ENCODE measurements around the gene TRAPPC2L.
"Not testable (repeated sequence)": the region's sequence is repeated elsewhere in the genome, so short reads cannot be mapped to it uniquely, and the experiment has no call there.

The TRAPPC2L gene

DNA sequence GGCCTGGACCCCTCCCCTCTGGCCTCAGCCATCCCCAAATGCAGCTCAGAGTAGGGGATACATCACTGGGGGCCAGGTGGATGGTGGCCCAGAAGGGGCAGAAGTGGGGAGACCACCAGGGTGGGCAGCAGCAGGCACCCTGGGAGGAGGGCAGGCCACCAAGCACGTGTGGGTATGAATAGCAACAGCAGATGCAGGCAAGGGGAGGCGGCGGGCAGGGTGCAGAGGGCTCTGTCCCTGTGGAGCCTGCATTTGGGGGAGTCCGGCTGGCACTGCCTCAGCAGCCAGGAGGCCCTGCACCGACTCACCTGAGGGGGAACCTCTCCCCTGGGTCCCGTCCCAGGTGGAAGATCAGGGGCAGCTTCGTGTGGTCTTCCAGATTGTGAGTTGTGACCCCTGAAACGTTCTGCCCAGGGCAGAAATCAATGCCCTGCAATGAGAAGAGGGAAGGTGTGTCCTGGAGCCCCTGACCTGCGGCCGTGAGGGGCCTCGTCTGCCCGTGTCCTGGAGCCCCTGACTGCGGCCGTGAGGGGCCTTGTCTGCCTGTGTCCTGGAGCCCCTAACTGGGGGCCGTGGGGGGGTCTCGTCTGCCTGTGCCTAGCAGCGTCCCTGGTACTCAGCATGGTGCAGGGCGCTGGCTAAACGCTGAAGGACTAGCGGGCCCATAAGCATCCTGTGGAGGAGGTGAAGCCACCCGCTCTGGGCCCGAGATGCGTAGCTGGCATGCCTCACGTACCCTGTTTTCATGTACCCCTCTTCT lies 34.5 kb upstream of the TRAPPC2L start:
- Histone ChIP-seq H3K36me3 (ENCODE audit: control insufficient read depth, insufficient read depth, low read length) (peaks cover 3% of the 10 kb centered on the region), H3K4me3 (replicated peaks; ENCODE audit: low read depth, low read length) (no peak overlapping the region), H3K27me3 (replicated peaks; ENCODE audit: control insufficient read depth, insufficient read depth, low read length) (no peaks in the 10 kb centered on the region)
- TF ChIP-seq, protein P1, sequence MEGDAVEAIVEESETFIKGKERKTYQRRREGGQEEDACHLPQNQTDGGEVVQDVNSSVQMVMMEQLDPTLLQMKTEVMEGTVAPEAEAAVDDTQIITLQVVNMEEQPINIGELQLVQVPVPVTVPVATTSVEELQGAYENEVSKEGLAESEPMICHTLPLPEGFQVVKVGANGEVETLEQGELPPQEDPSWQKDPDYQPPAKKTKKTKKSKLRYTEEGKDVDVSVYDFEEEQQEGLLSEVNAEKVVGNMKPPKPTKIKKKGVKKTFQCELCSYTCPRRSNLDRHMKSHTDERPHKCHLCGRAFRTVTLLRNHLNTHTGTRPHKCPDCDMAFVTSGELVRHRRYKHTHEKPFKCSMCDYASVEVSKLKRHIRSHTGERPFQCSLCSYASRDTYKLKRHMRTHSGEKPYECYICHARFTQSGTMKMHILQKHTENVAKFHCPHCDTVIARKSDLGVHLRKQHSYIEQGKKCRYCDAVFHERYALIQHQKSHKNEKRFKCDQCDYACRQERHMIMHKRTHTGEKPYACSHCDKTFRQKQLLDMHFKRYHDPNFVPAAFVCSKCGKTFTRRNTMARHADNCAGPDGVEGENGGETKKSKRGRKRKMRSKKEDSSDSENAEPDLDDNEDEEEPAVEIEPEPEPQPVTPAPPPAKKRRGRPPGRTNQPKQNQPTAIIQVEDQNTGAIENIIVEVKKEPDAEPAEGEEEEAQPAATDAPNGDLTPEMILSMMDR (IDR thresholded peaks at IDR 0.05; ENCODE audit: insufficient read depth, low read length, poor library complexity, severe bottlenecking), result no peak
- no peak for DNase-seq (ENCODE audit: extremely low read depth, insufficient read length)

DNA sequence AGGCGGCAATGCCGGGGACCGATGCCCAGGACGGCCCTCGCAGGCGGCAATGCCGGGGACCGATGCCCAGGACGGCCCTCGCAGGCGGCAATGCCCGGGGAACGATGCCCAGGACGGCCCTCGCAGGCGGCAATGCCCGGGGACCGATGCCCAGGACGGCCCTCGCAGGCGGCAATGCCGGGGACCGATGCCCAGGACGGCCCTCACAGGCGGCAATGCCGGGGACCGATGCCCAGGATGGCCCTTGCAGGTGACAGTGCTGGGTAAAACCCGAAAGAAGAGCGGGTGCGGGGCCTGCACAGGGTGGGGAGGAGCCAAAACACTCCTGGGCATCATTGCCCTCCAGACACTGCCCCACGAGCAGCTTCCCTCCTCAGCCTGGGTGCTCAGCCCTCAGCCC lies 33.3 kb upstream of the TRAPPC2L start:
- H3K27me3 ChIP-seq (replicated peaks; ENCODE audit: control insufficient read depth, insufficient read depth, low read length); DNase-seq (ENCODE audit: extremely low read depth, insufficient read length); H3K4me3 ChIP-seq (replicated peaks; ENCODE audit: low read depth, low read length); H3K36me3 ChIP-seq (ENCODE audit: control insufficient read depth, insufficient read depth, low read length): not testable (repeated sequence)

DNA sequence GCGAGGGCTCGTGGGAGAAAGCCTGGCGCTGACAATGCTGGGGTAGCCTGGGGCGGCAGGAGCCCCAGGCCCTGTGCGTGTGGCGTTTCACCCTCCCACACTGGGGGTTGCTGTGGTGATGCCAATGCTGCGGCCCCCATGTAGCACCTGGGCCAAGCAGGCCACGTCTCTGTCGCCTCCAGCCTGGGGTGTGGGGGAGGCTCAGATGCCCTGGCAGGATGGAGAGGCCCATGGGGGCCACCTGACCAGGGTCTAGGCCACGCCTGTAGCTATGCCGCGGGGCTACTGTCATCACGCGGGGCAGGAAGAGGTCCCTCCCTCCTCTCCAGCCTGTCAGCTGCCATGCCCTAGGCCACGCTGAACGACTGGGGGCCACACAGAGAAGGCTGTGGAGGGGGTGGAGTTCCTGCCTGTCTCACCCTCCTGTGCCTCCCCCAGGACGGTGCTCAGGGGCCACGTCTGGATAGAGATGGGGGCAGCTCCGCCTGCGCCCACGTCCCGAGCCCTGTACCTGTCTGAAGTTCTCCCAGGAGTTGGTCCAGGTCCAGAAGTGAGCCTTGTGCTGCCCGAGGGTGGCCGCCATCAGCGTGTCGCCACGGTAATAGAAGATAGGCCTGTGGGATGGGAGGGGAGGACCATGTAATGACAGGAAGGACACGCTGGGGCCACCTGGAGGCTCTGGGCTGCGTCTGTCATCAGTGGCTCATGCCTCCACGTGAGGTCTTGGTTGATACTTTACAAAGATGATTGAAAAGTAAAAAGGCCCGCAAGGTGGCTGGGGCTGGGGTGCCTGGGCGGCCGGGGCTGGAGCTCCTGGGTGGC lies 32.5 kb upstream of the TRAPPC2L start:
- DNase-seq (ENCODE audit: extremely low read depth, insufficient read length), result no peak
- Histone ChIP-seq H3K36me3 (ENCODE audit: control insufficient read depth, insufficient read depth, low read length) (peaks cover 3% of the 10 kb centered on the region), H3K27me3 (replicated peaks; ENCODE audit: control insufficient read depth, insufficient read depth, low read length) (no peaks in the 10 kb centered on the region), H3K4me3 (replicated peaks; ENCODE audit: low read depth, low read length) (no peak overlapping the region)
- TF ChIP-seq, protein P1 (IDR thresholded peaks at IDR 0.05; ENCODE audit: insufficient read depth, low read length, poor library complexity, severe bottlenecking), result no peak

DNA sequence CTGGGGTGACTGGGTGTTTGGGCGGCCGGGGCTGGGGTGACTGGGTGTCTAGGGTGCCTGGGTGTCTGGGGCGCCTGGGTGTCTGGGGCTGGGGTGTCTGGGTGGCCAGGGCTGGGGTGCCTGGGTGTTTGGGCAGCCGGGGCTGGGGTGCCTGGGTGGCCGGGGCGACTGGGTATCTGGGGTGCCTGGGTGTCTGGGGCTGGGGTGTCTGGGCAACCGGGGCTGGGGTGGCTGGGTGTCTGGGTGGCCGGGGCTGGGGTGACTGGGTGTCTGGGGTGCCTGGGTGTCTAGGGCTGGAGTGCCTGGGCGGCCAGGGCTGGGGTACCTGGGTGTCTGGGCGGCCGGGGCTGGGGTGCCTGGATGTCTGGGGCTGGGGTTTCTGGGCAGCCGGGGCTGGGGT lies 31.8 kb upstream of the TRAPPC2L start:
- no peak for DNase-seq (ENCODE audit: extremely low read depth, insufficient read length)
- peaks cover 3% of the 10 kb centered on the region for H3K36me3 ChIP-seq (ENCODE audit: control insufficient read depth, insufficient read depth, low read length)
- no peaks in the 10 kb centered on the region for H3K27me3 ChIP-seq (replicated peaks; ENCODE audit: control insufficient read depth, insufficient read depth, low read length)
- H3K4me3 ChIP-seq (replicated peaks; ENCODE audit: low read depth, low read length), result no peak overlapping the region
- TF ChIP-seq, protein P1 (IDR thresholded peaks at IDR 0.05; ENCODE audit: insufficient read depth, low read length, poor library complexity, severe bottlenecking), result no peak

DNA sequence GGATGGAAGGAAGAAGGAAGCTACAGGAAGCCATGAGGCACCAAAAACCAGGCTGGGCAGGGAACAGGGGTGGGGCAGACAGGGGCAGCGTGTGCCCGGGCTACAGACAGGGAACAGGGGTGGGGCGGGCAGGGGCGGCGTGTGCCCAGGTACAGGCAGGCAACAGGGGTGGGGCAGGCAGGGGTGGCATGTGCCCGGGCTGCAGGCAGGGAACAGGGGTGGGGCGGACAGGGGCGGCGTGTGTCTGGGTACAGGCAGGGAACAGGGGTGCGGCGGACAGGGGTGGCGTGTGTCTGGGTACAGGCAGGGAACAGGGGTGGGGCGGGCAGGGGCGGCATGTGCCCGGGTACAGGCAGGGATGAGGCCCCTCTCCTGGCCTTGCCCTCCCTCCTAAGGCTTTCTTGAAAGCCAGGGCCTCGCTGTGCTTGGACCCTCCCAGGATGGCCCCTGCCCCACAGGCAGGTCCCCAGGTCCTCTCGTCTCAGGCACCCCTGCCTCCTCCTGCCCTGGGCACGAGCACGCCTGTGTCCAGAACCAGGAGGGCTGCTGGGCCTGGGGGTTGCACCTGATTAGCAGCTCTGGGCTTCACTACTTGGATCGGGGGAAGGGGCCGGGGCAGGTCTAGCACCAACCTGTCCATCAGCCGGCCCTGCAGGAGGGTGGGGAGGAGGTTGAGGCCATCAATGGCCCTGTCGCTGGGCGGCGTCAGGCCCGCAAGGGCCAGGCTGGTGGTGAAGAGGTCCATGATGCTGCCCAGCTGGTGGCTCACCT lies 30.7 kb upstream of the TRAPPC2L start:
- Histone ChIP-seq H3K27me3 (replicated peaks; ENCODE audit: control insufficient read depth, insufficient read depth, low read length) (no peaks in the 10 kb centered on the region), H3K4me3 (replicated peaks; ENCODE audit: low read depth, low read length) (no peak overlapping the region), H3K36me3 (ENCODE audit: control insufficient read depth, insufficient read depth, low read length) (peaks cover 3% of the 10 kb centered on the region)
- TF ChIP-seq, protein P1 (IDR thresholded peaks at IDR 0.05; ENCODE audit: insufficient read depth, low read length, poor library complexity, severe bottlenecking), result no peak
- DNase-seq (ENCODE audit: extremely low read depth, insufficient read length), result no peak

DNA sequence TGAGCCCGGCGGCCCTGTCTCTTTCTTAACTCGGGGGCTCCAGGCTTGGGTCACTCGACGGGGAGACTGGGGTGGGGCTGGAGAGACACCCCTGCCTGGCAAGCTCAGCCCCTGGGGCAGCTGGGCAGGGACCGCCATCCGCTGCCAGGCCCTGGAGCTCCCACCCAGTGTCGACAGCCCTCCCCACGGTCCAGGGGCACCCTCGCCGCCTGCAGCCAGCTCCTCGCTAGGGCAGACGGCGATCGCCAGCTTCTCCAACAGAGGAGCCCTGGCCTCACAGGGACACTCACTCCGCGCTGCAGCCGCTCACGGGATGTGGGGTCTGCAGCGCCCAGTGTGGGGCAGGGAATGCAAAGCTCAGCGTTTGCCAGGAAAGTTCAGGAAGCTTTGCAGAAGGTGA lies 29.2 kb upstream of the TRAPPC2L start:
- DNase-seq (ENCODE audit: extremely low read depth, insufficient read length), result no peak
- peaks cover 2% of the 10 kb centered on the region for H3K36me3 ChIP-seq (ENCODE audit: control insufficient read depth, insufficient read depth, low read length)
- TF ChIP-seq, protein P1 (IDR thresholded peaks at IDR 0.05; ENCODE audit: insufficient read depth, low read length, poor library complexity, severe bottlenecking), result no peak
- no peak overlapping the region for H3K4me3 ChIP-seq (replicated peaks; ENCODE audit: low read depth, low read length)
- H3K27me3 ChIP-seq (replicated peaks; ENCODE audit: control insufficient read depth, insufficient read depth, low read length), result no peaks in the 10 kb centered on the region
